ENCODE results near the gene INO80C.

The INO80C gene

GRCh38 chr18:35422237-35422636 is 75.5 kb downstream of the INO80C start:
- DNase-seq: no peak

- no peak for DNase-seq
Observed at GRCh38 chr18:35418610-35419009, 79.2 kb downstream of the INO80C start.
